GM11168 (cell line): ENCODE results near the gene PITPNM3.
"Not testable (repeated sequence)": the region's sequence is repeated elsewhere in the genome, so short reads cannot be mapped to it uniquely, and the experiment has no call there.

Experiments
- in situ Hi-C: fragments of 300-500 bp; cut with MboI; formaldehyde crosslinking; loops from one replicate; pipeline ENCODE4 v1.12.0; 2022; ENCODE audit warnings: low sequenced_read_pairs; ENCODE audit not compliant: unreplicated experiment

The PITPNM3 gene

GRCh38 chr17:6575596-6575988, 19.2 kb upstream of the PITPNM3 start:
- in situ Hi-C loops: no loop called here

GRCh38 chr17:6574687-6575595, 18.6 kb upstream of the PITPNM3 start:
- in situ Hi-C loops: no loop called here

- in situ Hi-C loops: no loop called here
These were observed 17.8 kb upstream of the PITPNM3 start for GRCh38 chr17:6573982-6574686.

GRCh38 chr17:6573495-6573894, 17.1 kb upstream of the PITPNM3 start:
- in situ Hi-C loops: not testable (repeated sequence)

- in situ Hi-C loops: no loop called here
These were observed 16.6 kb upstream of the PITPNM3 start for GRCh38 chr17:6572972-6573370.

GRCh38 chr17:6571452-6571781, 15.1 kb upstream of the PITPNM3 start:
- in situ Hi-C loops: no loop called here

GRCh38 chr17:6570731-6571451, 14.5 kb upstream of the PITPNM3 start:
- in situ Hi-C loops: no loop called here

GRCh38 chr17:6569370-6570285, 13.3 kb upstream of the PITPNM3 start:
- in situ Hi-C loops: no loop called here

GRCh38 chr17:6568184-6568758, 11.9 kb upstream of the PITPNM3 start:
- in situ Hi-C loops: no loop called here

GRCh38 chr17:6567528-6568183, 11.3 kb upstream of the PITPNM3 start:
- in situ Hi-C loops: no loop called here

- in situ Hi-C loops: no loop called here
These were observed 5.1 kb upstream of the PITPNM3 start for GRCh38 chr17:6561446-6561845.

GRCh38 chr17:6560496-6560895, 4.1 kb upstream of the PITPNM3 start:
- in situ Hi-C loops: no loop called here

GRCh38 chr17:6559753-6560215, 3.4 kb upstream of the PITPNM3 start:
- in situ Hi-C loops: no loop called here

GRCh38 chr17:6558932-6559752, 2.8 kb upstream of the PITPNM3 start:
- in situ Hi-C loops: no loop called here

- in situ Hi-C loops: no loop called here
These were observed 1.9 kb upstream of the PITPNM3 start for GRCh38 chr17:6558276-6558675.

GRCh38 chr17:6557040-6557438, 684 bp upstream of the PITPNM3 start:
- in situ Hi-C loops: no loop called here

- in situ Hi-C loops: no loop called here
These were observed 829 bp downstream of the PITPNM3 start for GRCh38 chr17:6555331-6556120.
